ENCODE data around the gene LGALS12. TPM values are rescaled to one million over a fixed set of nuclear protein-coding genes. Genes with fewer than 3 reads are reported as not detected.
A peak's percentile ranks its signal among the peaks of the same experiment; 100 is the strongest.
"Not testable (repeated sequence)": the region's sequence is repeated elsewhere in the genome, so short reads cannot be mapped to it uniquely, and the experiment has no call there.

Gene LGALS12
- total RNA-seq, 2 experiments from 2014 or later = not detected

DNA sequence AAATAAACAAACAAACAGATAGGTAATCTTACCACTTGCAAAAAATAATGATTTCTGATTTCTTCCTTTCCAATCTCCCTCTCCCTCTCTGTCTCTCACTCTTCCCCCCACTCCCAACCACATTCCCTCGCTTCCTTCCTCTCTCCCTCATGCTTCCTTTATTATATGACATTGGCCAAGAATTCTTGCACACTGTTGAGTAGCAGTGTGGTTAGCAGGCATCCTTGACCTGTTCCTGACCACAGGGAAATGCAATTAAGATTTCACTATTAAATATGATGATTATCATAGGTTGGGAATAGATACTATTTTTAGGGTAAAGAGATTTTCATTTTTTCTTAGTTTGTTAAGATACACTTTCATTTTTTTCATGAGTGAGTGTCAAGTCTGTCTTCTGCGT is 16.0 kb downstream of the LGALS12 start:
- ChIA-PET POLR2A (no interaction called here), CTCF (no interaction called here)
- H3K4me3 Mint-ChIP-seq = no peak overlapping the region
- no peaks in the 10 kb centered on the region for H3K27me3 Mint-ChIP-seq
- peaks cover 2% of the 10 kb centered on the region for H3K9me3 Mint-ChIP-seq
- no peak overlapping the region for H3K27ac Mint-ChIP-seq
- DNase-seq = no peak
- no peaks in the 10 kb centered on the region for H3K36me3 Mint-ChIP-seq
- intact Hi-C loops (cut with micrococcal nuclease) = no loop called here
- peaks cover 13% of the 10 kb centered on the region for H3K4me1 Mint-ChIP-seq (ENCODE audit: low read depth)

DNA sequence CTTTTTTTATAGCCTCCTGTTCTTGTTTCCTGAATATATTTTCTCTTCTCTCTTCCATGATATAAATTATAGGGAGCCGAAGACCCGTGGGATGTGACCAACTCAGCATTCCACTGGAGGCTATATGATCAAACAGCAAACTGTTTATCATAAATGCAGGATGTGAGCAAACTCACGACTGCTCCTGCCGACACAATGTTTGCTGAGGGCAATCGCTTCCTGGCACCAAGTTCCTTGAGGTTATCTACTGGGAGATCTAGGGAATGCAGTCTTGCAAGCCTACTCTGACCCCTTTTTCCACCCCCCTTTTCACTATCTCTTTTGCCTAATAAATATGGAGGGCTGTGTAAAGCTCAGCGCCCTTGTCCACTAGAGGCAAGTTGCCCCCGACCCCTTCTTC is 17.3 kb downstream of the LGALS12 start:
- CTCF ChIA-PET = no interaction called here

DNA sequence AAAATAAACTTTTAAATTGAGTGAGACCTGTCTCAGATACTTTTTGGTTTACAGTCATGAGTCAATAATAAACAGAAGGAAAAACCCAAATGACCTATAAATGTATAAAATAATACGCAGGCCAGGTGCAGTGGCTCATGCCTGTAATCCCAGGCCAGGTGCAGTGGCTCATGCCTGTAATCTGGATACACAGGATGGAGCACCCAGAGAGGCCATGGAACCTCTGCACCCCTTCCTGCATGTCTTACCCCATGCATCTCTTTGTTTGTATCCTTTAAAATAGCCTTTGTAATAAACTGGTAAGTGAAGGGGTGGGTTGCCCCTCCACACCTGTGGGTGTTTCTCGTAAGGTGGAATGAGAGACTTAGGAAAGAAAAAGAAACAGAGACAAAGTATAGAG is 21.8 kb downstream of the LGALS12 start:
- H3K36me3 Mint-ChIP-seq = no peaks in the 10 kb centered on the region
- H3K9me3 Mint-ChIP-seq = peaks cover 2% of the 10 kb centered on the region
- DNase-seq = no peak
- POLR2A ChIA-PET = no interaction called here
- peaks cover 32% of the 10 kb centered on the region for H3K4me1 Mint-ChIP-seq (ENCODE audit: low read depth)
- intact Hi-C loops (cut with micrococcal nuclease) = no loop called here
- H3K27me3 Mint-ChIP-seq = no peaks in the 10 kb centered on the region
- H3K27ac Mint-ChIP-seq = no peak overlapping the region
- no peak overlapping the region for H3K4me3 Mint-ChIP-seq
- CTCF ChIA-PET = no interaction called here

More for the DNA sequence above, 17.3 kb downstream of the LGALS12 start:
- H3K4me1 Mint-ChIP-seq (ENCODE audit: low read depth) = peaks cover 11% of the 10 kb centered on the region
- no peak overlapping the region for H3K4me3 Mint-ChIP-seq
- peaks cover 2% of the 10 kb centered on the region for H3K9me3 Mint-ChIP-seq
- DNase-seq = no peak
- H3K27me3 Mint-ChIP-seq = no peaks in the 10 kb centered on the region
- intact Hi-C loops (cut with micrococcal nuclease) = no loop called here
- no peaks in the 10 kb centered on the region for H3K36me3 Mint-ChIP-seq
- no peak overlapping the region for H3K27ac Mint-ChIP-seq
- POLR2A ChIA-PET = interaction anchor here (1.3 kb wide), 1 partner anchor 13 kb away, joined by 3 read pairs; no protein-coding TSS in a partner anchor

DNA sequence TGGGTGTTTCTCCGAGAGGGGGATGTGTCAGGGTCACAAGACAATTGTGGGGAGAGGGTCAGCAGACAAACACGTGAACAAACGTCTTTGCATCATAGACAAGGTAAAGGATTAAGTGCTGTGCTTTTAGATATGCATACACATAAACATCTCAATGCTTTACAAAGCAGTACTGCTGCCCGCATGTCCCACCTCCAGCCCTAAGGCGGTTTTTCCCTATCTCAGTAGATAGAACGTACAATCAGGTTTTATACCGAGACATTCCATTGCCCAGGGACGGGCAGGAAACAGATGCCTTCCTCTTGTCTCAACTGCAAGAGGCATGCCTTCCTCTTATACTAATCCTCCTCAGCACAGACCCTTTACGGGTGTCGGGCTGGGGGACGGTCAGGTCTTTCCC is 22.3 kb downstream of the LGALS12 start:
- DNase-seq; H3K27ac Mint-ChIP-seq; CTCF ChIA-PET; POLR2A ChIA-PET; H3K4me3 Mint-ChIP-seq; intact Hi-C loops (cut with micrococcal nuclease); H3K27me3 Mint-ChIP-seq; H3K9me3 Mint-ChIP-seq; H3K36me3 Mint-ChIP-seq: not testable (repeated sequence)
- peaks cover 37% of the 10 kb centered on the region for H3K4me1 Mint-ChIP-seq (ENCODE audit: low read depth)

DNA sequence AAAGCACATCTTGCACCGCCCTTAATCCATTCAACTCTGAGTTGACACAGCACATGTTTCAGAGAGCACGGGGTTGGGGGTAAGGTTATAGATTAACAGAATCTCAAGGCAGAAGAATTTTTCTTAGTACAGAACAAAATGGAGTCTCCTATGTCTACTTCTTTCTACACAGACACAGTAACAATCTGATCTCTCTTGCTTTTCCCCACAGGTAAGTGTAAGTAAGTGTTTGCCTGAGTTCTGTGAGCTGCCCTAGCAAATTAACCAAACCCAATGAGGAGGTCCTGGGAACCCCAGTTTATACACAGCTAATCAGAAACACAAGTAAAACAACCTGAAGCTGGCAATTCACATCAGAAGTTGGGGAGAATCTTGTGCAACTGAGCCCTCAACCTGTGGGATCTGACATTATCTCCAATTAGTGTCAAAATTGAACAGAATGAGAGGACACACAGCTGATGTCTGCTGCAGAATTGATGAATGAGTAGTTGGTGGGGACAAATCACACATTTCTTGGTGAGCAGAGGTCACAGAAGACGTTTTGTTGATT is 22.9 kb downstream of the LGALS12 start:
- DNase-seq, H3K27me3 Mint-ChIP-seq, CTCF ChIA-PET: not testable (repeated sequence)

DNA sequence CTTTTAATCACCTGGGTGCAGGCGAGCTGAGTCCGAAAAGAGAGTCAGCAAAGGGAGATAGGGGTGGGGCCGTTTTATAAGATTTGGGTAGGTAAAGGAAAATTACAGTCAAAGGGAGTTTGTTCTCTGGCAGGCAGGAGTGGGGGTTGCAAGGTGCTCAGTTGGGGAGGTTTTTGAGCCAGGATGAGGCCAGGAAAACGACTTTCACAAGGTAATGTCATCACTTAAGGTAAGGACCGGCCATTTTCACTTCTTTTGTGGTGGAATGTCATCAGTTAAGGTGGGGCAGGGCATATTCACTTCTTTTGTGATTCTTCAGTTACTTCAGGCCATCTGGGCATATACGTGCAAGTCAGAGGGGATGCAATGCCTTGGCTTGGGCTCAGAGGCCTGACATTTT is 23.5 kb downstream of the LGALS12 start:
- peaks cover 49% of the 10 kb centered on the region for H3K4me1 Mint-ChIP-seq (ENCODE audit: low read depth)
- POLR2A ChIA-PET = not testable (repeated sequence)

More for the DNA sequence above, 22.9 kb downstream of the LGALS12 start:
- H3K4me1 Mint-ChIP-seq (ENCODE audit: low read depth) = peaks cover 43% of the 10 kb centered on the region
- intact Hi-C loops (cut with micrococcal nuclease); H3K27ac Mint-ChIP-seq; H3K9me3 Mint-ChIP-seq; H3K4me3 Mint-ChIP-seq; POLR2A ChIA-PET; H3K36me3 Mint-ChIP-seq: not testable (repeated sequence)

DNA sequence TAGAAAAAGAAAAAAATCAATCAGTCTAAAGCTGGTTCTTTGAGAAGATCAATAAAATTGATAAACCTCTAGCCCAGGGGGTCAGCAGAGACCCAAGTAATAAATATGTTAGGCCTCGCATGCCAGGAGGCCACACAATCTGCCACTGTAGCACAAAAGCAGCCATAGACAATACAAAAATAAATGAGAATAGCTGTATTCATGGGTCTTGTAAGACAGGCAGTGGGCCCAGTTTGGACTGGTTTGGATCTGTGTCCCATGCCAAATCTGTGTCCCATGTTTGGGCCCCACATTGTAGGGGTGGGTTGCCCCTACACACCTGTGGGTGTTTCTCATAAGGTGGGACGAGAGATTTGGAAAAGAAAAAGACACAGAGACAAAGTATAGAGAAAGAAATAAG is 24.1 kb downstream of the LGALS12 start:
- CTCF ChIA-PET = no interaction called here
- peaks cover 54% of the 10 kb centered on the region for H3K4me1 Mint-ChIP-seq (ENCODE audit: low read depth)
- peaks cover 2% of the 10 kb centered on the region for H3K9me3 Mint-ChIP-seq
- H3K36me3 Mint-ChIP-seq = no peaks in the 10 kb centered on the region
- H3K27ac Mint-ChIP-seq = no peak overlapping the region
- H3K27me3 Mint-ChIP-seq = no peaks in the 10 kb centered on the region
- no peak for DNase-seq
- H3K4me3 Mint-ChIP-seq = no peak overlapping the region
- intact Hi-C loops (cut with micrococcal nuclease) = no loop called here
- POLR2A ChIA-PET = no interaction called here

More for the DNA sequence above, 23.5 kb downstream of the LGALS12 start:
- intact Hi-C loops (cut with micrococcal nuclease); CTCF ChIA-PET; H3K9me3 Mint-ChIP-seq; H3K27me3 Mint-ChIP-seq; H3K36me3 Mint-ChIP-seq; H3K4me3 Mint-ChIP-seq; H3K27ac Mint-ChIP-seq; DNase-seq: not testable (repeated sequence)

DNA sequence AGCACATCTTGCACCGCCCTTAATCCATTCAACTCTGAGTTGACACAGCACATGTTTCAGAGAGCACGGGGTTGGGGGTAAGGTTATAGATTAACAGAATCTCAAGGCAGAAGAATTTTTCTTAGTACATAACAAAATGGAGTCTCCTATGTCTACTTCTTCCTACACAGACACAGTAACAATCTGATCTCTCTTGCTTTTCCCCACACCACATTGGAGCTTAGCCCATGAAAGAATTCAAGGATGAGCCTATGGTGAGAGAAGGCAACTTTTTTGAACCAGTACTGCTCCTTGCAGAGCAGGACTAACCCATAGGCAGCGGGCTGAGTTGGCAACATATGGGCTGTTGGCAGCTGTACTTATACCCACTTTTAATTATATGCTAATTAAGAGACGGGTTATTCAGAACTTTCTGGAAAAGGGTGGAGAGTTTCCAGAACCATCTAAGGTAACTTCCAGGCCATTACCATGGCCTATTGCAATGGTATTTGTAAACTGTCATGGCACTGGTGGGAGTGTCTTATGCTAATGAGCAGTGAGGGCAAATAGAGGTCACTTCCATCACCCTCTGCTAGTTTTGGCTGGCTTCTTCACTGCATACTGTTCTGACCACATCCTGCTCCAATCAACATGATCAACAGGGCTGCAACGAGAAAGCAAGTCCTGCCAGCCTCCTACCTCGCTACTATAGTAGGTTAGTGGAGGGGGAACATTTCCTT is 25.3 kb downstream of the LGALS12 start:
- H3K27me3 Mint-ChIP-seq, H3K9me3 Mint-ChIP-seq, H3K36me3 Mint-ChIP-seq, CTCF ChIA-PET: not testable (repeated sequence)
- intact Hi-C loops (cut with micrococcal nuclease) = loop anchor here (1.0 kb wide), 1 partner anchor 36 kb away; no protein-coding TSS in a partner anchor
- peaks cover 66% of the 10 kb centered on the region for H3K4me1 Mint-ChIP-seq (ENCODE audit: low read depth)
- POLR2A ChIA-PET = interaction anchor here (1.6 kb wide), 1 partner anchor 36 kb away, joined by 5 read pairs; no protein-coding TSS in a partner anchor
- H3K27ac Mint-ChIP-seq = peak overlapping the region; percentile 81
- peak; percentile 76 for DNase-seq
- H3K4me3 Mint-ChIP-seq = peak overlapping the region; percentile 40

DNA sequence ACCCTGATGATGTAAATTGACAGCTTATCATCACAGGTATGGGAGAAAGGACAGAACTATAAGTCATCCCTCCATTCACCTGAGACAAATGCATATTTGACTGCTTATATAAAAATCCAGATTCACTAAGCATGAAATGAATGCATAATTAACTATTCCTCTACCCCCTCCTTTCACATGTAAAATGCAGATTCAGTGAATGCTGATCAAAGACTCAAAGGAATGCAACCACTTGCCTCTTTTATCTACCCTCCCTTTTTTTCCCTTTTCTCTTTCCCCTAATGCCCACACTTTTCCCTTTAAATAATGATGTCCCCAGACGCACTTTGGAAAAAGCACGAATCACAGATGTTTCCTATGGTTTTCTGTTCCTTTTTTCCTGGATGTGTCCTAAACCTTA is 26.2 kb downstream of the LGALS12 start:
- no peaks in the 10 kb centered on the region for H3K9me3 Mint-ChIP-seq
- no peak overlapping the region for H3K4me3 Mint-ChIP-seq
- DNase-seq = no peak
- POLR2A ChIA-PET = interaction anchor here (1.6 kb wide), 1 partner anchor 35 kb away, joined by 5 read pairs; no protein-coding TSS in a partner anchor
- H3K27ac Mint-ChIP-seq = peak overlapping the region; percentile 81
- H3K4me1 Mint-ChIP-seq (ENCODE audit: low read depth) = peaks cover 74% of the 10 kb centered on the region
- H3K27me3 Mint-ChIP-seq = no peaks in the 10 kb centered on the region
- intact Hi-C loops (cut with micrococcal nuclease) = no loop called here
- CTCF ChIA-PET = interaction anchor here (2.0 kb wide), 1 partner anchor 53 kb away, joined by 9 read pairs; no protein-coding TSS in a partner anchor
- H3K36me3 Mint-ChIP-seq = no peaks in the 10 kb centered on the region

DNA sequence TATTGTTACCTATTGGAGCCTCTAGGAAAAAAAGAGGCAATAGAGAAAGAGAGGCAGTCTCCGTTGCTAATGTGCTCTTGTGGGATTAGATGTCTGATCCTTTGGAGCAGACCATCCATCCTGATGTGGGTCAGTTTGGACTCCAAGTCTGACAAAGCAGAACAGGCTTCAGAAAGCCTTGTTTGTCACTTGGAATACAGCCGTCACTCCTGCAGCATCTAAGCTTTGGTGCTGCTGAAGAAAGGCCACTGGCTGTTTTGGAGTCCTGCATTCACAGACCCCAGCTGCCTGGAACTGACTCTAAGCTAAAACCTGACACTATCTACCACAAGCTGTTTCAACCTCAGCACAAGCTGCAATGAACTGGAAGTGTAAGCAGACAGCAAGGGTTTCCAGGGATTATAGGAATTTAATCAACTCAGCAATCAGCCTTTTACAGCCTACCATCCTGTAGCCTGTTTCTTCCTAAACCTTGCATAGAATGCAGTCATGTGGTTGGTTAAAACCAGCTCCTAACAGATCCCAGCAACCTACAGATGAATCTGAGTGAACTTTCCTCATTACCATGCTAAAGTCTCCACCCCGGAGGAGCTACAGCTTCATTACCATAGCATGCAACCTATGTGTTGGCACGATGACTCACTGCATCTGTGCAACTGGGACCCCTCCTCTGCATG is 27.1 kb downstream of the LGALS12 start:
- POLR2A ChIA-PET = interaction anchor here (0.9 to 1.6 kb wide), 2 partner anchors 34 kb away, joined by 3 to 5 read pairs; no protein-coding TSS in a partner anchor
- Mint-ChIP-seq H3K36me3 (no peaks in the 10 kb centered on the region), H3K27me3 (no peaks in the 10 kb centered on the region), H3K4me1 (ENCODE audit: low read depth) (peaks cover 83% of the 10 kb centered on the region), H3K27ac (no peak overlapping the region), H3K9me3 (no peaks in the 10 kb centered on the region), H3K4me3 (no peak overlapping the region)
- CTCF ChIA-PET = interaction anchor here (0.6 to 2.0 kb wide), 3 partner anchors 35 to 106 kb away, joined by 3 to 9 read pairs (median 4); no protein-coding TSS in a partner anchor
- intact Hi-C loops (cut with micrococcal nuclease) = no loop called here
- DNase-seq = no peak

DNA sequence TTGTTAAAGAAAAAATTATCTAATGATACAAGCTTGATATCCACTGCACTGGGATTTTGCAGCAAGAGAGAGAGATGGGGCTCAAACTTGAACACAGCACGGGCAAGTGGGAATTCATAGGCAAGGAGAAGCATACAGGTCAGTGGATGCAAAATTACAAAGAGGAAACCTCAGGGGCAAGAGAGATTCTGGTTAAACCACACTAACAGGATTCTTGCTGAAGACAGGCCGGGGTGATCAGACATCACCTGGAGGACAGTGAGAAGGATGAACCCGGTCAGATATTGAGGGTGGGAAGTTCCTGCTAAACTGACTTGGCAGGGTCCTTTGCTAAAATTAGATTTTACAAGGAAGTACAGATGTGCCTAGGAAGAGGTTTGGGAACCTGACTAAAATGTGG is 28.2 kb downstream of the LGALS12 start:
- no peak for DNase-seq
- Mint-ChIP-seq H3K4me1 (ENCODE audit: low read depth) (peaks cover 90% of the 10 kb centered on the region), H3K9me3 (no peaks in the 10 kb centered on the region), H3K27ac (peak overlapping the region; percentile 68), H3K4me3 (no peak overlapping the region), H3K36me3 (no peaks in the 10 kb centered on the region), H3K27me3 (no peaks in the 10 kb centered on the region)
- CTCF ChIA-PET = interaction anchor here (1.0 kb wide), 1 partner anchor 33 kb away, joined by 3 read pairs; no protein-coding TSS in a partner anchor
- POLR2A ChIA-PET = interaction anchor here (0.9 kb wide), 1 partner anchor 33 kb away, joined by 3 read pairs; no protein-coding TSS in a partner anchor
- intact Hi-C loops (cut with micrococcal nuclease) = no loop called here

DNA sequence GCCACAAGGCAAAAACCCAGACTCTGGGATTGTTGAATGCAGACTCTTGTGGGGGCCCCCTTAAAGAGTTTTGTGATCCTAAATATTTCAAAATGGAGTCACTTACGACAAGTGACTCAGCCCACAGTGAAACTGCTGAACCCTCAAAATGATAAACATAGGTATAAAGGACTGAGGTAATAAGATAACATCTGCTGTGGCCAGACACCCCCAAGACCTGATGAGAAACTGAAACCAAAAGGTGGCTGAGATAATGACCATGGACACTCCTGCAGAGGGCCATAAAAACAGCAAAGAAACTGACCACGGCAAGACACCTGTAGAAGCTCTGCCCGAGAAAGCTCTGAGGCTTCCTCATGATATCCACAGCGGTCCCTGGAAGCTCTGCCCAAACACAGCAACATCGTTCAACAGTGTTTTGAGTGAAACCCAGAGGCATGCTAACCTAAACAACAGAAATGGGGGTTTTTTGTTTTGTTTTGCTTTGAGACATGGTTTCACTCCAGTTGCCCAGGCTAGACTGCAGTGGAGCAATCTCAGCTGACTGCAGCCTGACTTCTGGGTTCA is 29.1 kb downstream of the LGALS12 start:
- POLR2A ChIA-PET = interaction anchor here (0.6 to 2.6 kb wide), 2 partner anchors 16 to 20 kb away, joined by 3 to 7 read pairs; no protein-coding TSS in a partner anchor
- intact Hi-C loops (cut with micrococcal nuclease) = loop anchor here (1.0 to 5.0 kb wide), 5 partner anchors 18 to 147 kb away; partner anchors contain the start of genes PLAAT3 and RTN3
- Mint-ChIP-seq H3K27ac (peak overlapping the region; percentile 84), H3K36me3 (no peaks in the 10 kb centered on the region), H3K4me1 (ENCODE audit: low read depth) (peaks cover 85% of the 10 kb centered on the region), H3K9me3 (no peaks in the 10 kb centered on the region), H3K27me3 (no peaks in the 10 kb centered on the region), H3K4me3 (peak overlapping the region; percentile 16)
- CTCF ChIA-PET = interaction anchor here (0.5 kb wide), 1 partner anchor 17 kb away, joined by 3 read pairs; no protein-coding TSS in a partner anchor
- peak; percentile 49 for DNase-seq

Measured in activated CD4-positive, alpha-beta memory T cell treated with anti-CD3 and anti-CD28 coated beads for 36 hours (primary cell).